Vagina (tissue), 2 donors: ENCODE results near the gene ATP8A2. TPM values are rescaled to one million over a fixed set of nuclear protein-coding genes. Genes with fewer than 3 reads are reported as not detected.

Source experiments
- DNase-seq, 2 donors: peaks; one replicate each; pipeline ENCODE4 v3.0.0-alpha.2; 2017; ENCODE audit errors: extremely low spot score in 2 of 2
- H3K27ac ChIP-seq: fragments of 200-600 bp; sonication (generic); one replicate; pipeline ENCODE4 v1.5.1; 2019
- H3K27me3 ChIP-seq: fragments of 200-600 bp; sonication (generic); one replicate; pipeline ENCODE4 v1.5.1; 2019
- H3K36me3 ChIP-seq, 2 donors: fragments of 200-600 bp; sonication (generic); one replicate each; pipeline ENCODE4 v1.5.1; 2017 to 2019
- H3K4me1 ChIP-seq: fragments of 200-600 bp; sonication (generic); one replicate; pipeline ENCODE4 v1.5.1; 2019
- H3K4me3 ChIP-seq, 2 donors: fragments of 200-600 bp; sonication (generic); 1 replicate in 1 of 2; 2 replicates in 1 of 2; pipeline ENCODE4 v1.5.1; 2016 to 2019
- H3K9me3 ChIP-seq: fragments of 200-600 bp; sonication (generic); one replicate; pipeline ENCODE4 v1.5.1; 2019
- CTCF ChIP-seq, 3 experiments: fragments of 450-650 bp in 2 of 3; fragments of 200-600 bp in 1 of 3; sonication (generic) in 1 of 3; IDR thresholded peaks; one replicate each; pipeline ENCODE4 v1.5.1; 2017 to 2019; ENCODE audit warnings: antibody characterized with exemption in 3 of 3, mild to moderate bottlenecking in 2 of 3, moderate library complexity in 2 of 3
- POLR2A ChIP-seq, 2 donors: fragments of 450-650 bp; IDR thresholded peaks; one replicate each; pipeline ENCODE4 v1.6.1; 2017; ENCODE audit warnings: antibody characterized with exemption in 2 of 2, mild to moderate bottlenecking in 2 of 2, moderate library complexity in 2 of 2
- POLR2AphosphoS5 ChIP-seq, 2 donors: sonication (generic); formaldehyde crosslinking; IDR thresholded peaks; one replicate each; pipeline ENCODE4 v1.9.0; 2017; ENCODE audit warnings: antibody characterized with exemption in 2 of 2, mild to moderate bottlenecking in 2 of 2, low read depth in 1 of 2; ENCODE audit not compliant: insufficient read depth in 1 of 2
- intact Hi-C: fragments of 100-400 bp; cut with DNase I; formaldehyde crosslinking; loops from one replicate; pipeline ENCODE4 v1.15.1; 2023
- total RNA-seq: library from RNA; depleted of rRNA; stranded (reverse); fragments of >200 nt; gene quantifications from one replicate; pipeline ENCODE4 v1.2.3, GENCODE V29; 2016

Gene ATP8A2
- total RNA-seq, 1 donor from 2014 or later: 1.5 TPM

GRCh38 chr13:25345576-25345975, 26.2 kb upstream of the ATP8A2 start:
- no peaks in the 10 kb centered on the region for H3K4me1 ChIP-seq
- TF ChIP-seq CTCF (IDR thresholded peaks at IDR 0.05) (no peak), POLR2AphosphoS5 (IDR thresholded peaks at IDR 0.05; ENCODE audit: insufficient read depth in 1 of 2, low read depth in 1 of 2) (no peak), POLR2A (IDR thresholded peaks at IDR 0.05) (no peak)
- H3K36me3 ChIP-seq: peaks cover 0 to 5% of the 10 kb centered on the region in 2 donors
- DNase-seq: no peak
- H3K9me3 ChIP-seq: no peaks in the 10 kb centered on the region
- H3K27ac ChIP-seq: no peak overlapping the region
- no peaks in the 10 kb centered on the region for H3K27me3 ChIP-seq
- H3K4me3 ChIP-seq: no peak overlapping the region
- intact Hi-C loops: no loop called here

GRCh38 chr13:25347151-25347550, 24.6 kb upstream of the ATP8A2 start:
- H3K27ac ChIP-seq: no peak overlapping the region
- TF ChIP-seq CTCF (IDR thresholded peaks at IDR 0.05): no peak
- TF ChIP-seq POLR2AphosphoS5 (IDR thresholded peaks at IDR 0.05; ENCODE audit: insufficient read depth in 1 of 2, low read depth in 1 of 2): no peak
- TF ChIP-seq POLR2A (IDR thresholded peaks at IDR 0.05): no peak
- no peaks in the 10 kb centered on the region for H3K36me3 ChIP-seq
- no peaks in the 10 kb centered on the region for H3K9me3 ChIP-seq
- H3K27me3 ChIP-seq: no peaks in the 10 kb centered on the region
- intact Hi-C loops: no loop called here
- DNase-seq: no peak
- H3K4me3 ChIP-seq: no peak overlapping the region
- no peaks in the 10 kb centered on the region for H3K4me1 ChIP-seq

GRCh38 chr13:25351404-25351803, 20.4 kb upstream of the ATP8A2 start:
- Histone ChIP-seq H3K4me1 (no peaks in the 10 kb centered on the region), H3K27ac (no peak overlapping the region), H3K27me3 (no peaks in the 10 kb centered on the region), H3K36me3 (no peaks in the 10 kb centered on the region), H3K9me3 (no peaks in the 10 kb centered on the region), H3K4me3 (no peak overlapping the region)
- no peak for DNase-seq
- no peak for TF ChIP-seq POLR2A (IDR thresholded peaks at IDR 0.05)
- no peak for TF ChIP-seq CTCF (IDR thresholded peaks at IDR 0.05)
- TF ChIP-seq POLR2AphosphoS5 (IDR thresholded peaks at IDR 0.05; ENCODE audit: insufficient read depth in 1 of 2, low read depth in 1 of 2): no peak
- intact Hi-C loops: no loop called here

- no peaks in the 10 kb centered on the region for H3K9me3 ChIP-seq
- no peaks in the 10 kb centered on the region for H3K27me3 ChIP-seq
- no peak overlapping the region for H3K4me3 ChIP-seq
- TF ChIP-seq POLR2AphosphoS5 (IDR thresholded peaks at IDR 0.05; ENCODE audit: insufficient read depth in 1 of 2, low read depth in 1 of 2) (no peak), POLR2A (IDR thresholded peaks at IDR 0.05) (no peak), CTCF (IDR thresholded peaks at IDR 0.05) (no peak)
- intact Hi-C loops: no loop called here
- DNase-seq: no peak
- H3K4me1 ChIP-seq: no peaks in the 10 kb centered on the region
- H3K27ac ChIP-seq: no peak overlapping the region
- no peaks in the 10 kb centered on the region for H3K36me3 ChIP-seq
Measured at GRCh38 chr13:25352230-25352629, 19.5 kb upstream of the ATP8A2 start.

GRCh38 chr13:25352806-25353205, 19.0 kb upstream of the ATP8A2 start:
- H3K27me3 ChIP-seq: no peaks in the 10 kb centered on the region
- no peak overlapping the region for H3K4me3 ChIP-seq
- no peaks in the 10 kb centered on the region for H3K9me3 ChIP-seq
- no peaks in the 10 kb centered on the region for H3K4me1 ChIP-seq
- intact Hi-C loops: no loop called here
- no peaks in the 10 kb centered on the region for H3K36me3 ChIP-seq
- no peak overlapping the region for H3K27ac ChIP-seq
- TF ChIP-seq POLR2A (IDR thresholded peaks at IDR 0.05): no peak
- no peak for TF ChIP-seq POLR2AphosphoS5 (IDR thresholded peaks at IDR 0.05; ENCODE audit: insufficient read depth in 1 of 2, low read depth in 1 of 2)
- no peak for TF ChIP-seq CTCF (IDR thresholded peaks at IDR 0.05)
- no peak for DNase-seq
